HCT116 (cell line): Measurements from ENCODE around the gene APOB.

Source experiments
- EZH2 ChIP-seq: fragments of 200-600 bp; sonication (generic); IDR thresholded peaks from 2 replicates; pipeline ENCODE4 v1.6.1; 2017; ENCODE audit warnings: antibody characterized with exemption, mixed run types
- POLR2A ChIP-seq: IDR thresholded peaks from 2 replicates; pipeline ENCODE4 v1.7.0; 2011; ENCODE audit warnings: borderline replicate concordance; ENCODE audit not compliant: insufficient read depth, insufficient read length; ENCODE audit errors: extremely low read depth
- POLR2AphosphoS5 ChIP-seq: IDR thresholded peaks from 2 replicates; pipeline ENCODE4 v1.6.1; 2011; ENCODE audit warnings: mild to moderate bottlenecking, low read depth, low read length, moderate library complexity
- SP1 ChIP-seq: IDR thresholded peaks from 2 replicates; pipeline ENCODE4 v1.6.1; 2012; ENCODE audit warnings: low read depth
- TF ChIP-seq, protein P1 (sequence below), 3 experiments: fragments of 200-600 bp in 1 of 3; sonication (generic) in 1 of 3; IDR thresholded peaks in 2 of 3; conservative IDR thresholded peaks in 1 of 3; 2 replicates each; pipeline ENCODE4 v1.5.1; 2012 to 2017; ENCODE audit warnings: low read depth in 2 of 3, low read length in 2 of 3, antibody characterized with exemption in 1 of 3, borderline replicate concordance in 1 of 3, control low read depth in 1 of 3, mild to moderate bottlenecking in 1 of 3, mixed read lengths in 1 of 3, mixed run types in 1 of 3, moderate library complexity in 1 of 3; ENCODE audit not compliant: insufficient read depth in 1 of 3
- TF ChIP-seq, protein P2 (sequence below): IDR thresholded peaks from 2 replicates; pipeline ENCODE4 v1.6.1; 2012; ENCODE audit warnings: low read depth

DNA sequence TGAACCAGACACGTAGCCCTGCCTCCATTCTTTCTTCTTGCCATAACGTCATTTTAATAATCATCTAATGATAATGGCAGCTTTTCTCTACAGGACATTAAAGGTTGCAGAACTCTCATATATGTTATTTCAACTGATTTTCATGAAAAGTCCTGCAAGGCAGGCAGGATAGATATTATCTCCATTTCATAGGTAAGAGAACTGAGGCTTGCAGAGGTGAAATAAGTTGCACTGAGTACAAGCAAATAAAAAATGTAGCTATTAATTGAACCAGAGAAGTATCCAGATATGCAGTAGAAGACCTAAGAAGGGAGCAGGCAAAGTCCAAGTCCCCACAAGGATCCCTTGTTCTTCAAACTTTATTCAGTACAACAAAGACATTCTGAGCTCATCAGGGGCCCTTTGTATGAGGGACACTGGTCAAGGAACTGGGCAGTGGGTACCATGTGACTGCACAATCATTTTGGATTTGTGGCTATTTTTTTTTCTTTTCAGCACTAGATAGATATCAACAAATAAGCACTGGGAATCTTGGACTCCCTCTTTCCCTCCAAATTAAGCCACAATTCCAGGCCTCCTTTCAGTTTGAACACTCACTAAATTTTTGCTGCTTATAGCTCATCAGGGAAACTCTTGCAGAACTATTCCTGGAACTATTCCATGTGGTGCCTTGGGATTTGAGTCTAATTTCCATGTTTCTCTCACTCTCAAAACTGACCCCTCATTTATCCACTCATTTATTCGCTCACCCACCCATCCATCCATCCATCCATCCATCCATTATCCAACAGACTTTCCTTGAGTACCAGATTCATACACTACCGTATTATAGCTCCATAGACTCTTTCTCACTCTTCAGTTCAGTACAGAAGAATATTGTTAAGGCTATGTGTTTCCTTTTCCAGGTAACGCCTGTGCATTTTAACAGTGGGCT lies 44.6 kb downstream of the APOB start:
- no peak for TF ChIP-seq POLR2AphosphoS5
- no peak for TF ChIP-seq EZH2
- TF ChIP-seq, protein P1, sequence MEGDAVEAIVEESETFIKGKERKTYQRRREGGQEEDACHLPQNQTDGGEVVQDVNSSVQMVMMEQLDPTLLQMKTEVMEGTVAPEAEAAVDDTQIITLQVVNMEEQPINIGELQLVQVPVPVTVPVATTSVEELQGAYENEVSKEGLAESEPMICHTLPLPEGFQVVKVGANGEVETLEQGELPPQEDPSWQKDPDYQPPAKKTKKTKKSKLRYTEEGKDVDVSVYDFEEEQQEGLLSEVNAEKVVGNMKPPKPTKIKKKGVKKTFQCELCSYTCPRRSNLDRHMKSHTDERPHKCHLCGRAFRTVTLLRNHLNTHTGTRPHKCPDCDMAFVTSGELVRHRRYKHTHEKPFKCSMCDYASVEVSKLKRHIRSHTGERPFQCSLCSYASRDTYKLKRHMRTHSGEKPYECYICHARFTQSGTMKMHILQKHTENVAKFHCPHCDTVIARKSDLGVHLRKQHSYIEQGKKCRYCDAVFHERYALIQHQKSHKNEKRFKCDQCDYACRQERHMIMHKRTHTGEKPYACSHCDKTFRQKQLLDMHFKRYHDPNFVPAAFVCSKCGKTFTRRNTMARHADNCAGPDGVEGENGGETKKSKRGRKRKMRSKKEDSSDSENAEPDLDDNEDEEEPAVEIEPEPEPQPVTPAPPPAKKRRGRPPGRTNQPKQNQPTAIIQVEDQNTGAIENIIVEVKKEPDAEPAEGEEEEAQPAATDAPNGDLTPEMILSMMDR (IDR thresholded peaks at IDR 0.05 in 2 of 3, conservative IDR thresholded peaks at IDR 0.05 in 1 of 3; ENCODE audit: borderline replicate concordance in 1 of 3, insufficient read depth in 1 of 3, low read depth in 2 of 3, low read length in 2 of 3) = no peak
- TF ChIP-seq, protein P2, sequence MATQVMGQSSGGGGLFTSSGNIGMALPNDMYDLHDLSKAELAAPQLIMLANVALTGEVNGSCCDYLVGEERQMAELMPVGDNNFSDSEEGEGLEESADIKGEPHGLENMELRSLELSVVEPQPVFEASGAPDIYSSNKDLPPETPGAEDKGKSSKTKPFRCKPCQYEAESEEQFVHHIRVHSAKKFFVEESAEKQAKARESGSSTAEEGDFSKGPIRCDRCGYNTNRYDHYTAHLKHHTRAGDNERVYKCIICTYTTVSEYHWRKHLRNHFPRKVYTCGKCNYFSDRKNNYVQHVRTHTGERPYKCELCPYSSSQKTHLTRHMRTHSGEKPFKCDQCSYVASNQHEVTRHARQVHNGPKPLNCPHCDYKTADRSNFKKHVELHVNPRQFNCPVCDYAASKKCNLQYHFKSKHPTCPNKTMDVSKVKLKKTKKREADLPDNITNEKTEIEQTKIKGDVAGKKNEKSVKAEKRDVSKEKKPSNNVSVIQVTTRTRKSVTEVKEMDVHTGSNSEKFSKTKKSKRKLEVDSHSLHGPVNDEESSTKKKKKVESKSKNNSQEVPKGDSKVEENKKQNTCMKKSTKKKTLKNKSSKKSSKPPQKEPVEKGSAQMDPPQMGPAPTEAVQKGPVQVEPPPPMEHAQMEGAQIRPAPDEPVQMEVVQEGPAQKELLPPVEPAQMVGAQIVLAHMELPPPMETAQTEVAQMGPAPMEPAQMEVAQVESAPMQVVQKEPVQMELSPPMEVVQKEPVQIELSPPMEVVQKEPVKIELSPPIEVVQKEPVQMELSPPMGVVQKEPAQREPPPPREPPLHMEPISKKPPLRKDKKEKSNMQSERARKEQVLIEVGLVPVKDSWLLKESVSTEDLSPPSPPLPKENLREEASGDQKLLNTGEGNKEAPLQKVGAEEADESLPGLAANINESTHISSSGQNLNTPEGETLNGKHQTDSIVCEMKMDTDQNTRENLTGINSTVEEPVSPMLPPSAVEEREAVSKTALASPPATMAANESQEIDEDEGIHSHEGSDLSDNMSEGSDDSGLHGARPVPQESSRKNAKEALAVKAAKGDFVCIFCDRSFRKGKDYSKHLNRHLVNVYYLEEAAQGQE = no peak
- TF ChIP-seq SP1 = no peak
- no peak for TF ChIP-seq POLR2A
